ENCODE data around the gene ATG9A.

GRCh38 chr2:219210196-219210885 is 19.1 kb downstream of the ATG9A start:
- TF ChIP-seq CTCF (IDR thresholded peaks at IDR 0.05; ENCODE audit: insufficient read depth, low read depth, low read length), result no peak
- no peak for TF ChIP-seq EZH2 (IDR thresholded peaks at IDR 0.05; ENCODE audit: insufficient read depth, low read length)

Data from astrocyte (in vitro differentiated cells and primary cell).